A549 (cell line): ENCODE measurements around the gene TPO. TPM values are rescaled to one million over a fixed set of nuclear protein-coding genes. Genes with fewer than 3 reads are reported as not detected.

ENCODE experiments used
- ATAC-seq, 2 experiments: fragments of 200-7000 bp in 1 of 2; fragments of >200 bp in 1 of 2; cut with Nextera tagmentation in 1 of 2; cut with Tn5 transposase in 1 of 2; 3 replicates each; pipeline versions ENCODE4 v1.8.0 to v1.9.1; 2018 to 2020; ENCODE audit warnings: mild to moderate bottlenecking in 1 of 2, moderate library complexity in 1 of 2
- CTCF ChIA-PET: fragments of 300-600 bp; sonication (Branson Sonifier 250); formaldehyde crosslinking; extraction: SDS; loops from one replicate; lab custom pipeline; 2021; ENCODE audit warnings: antibody characterized with exemption, inconsistent platforms; lab: Yijun Ruan, JAX
- POLR2A ChIA-PET: fragments of 350-600 bp; formaldehyde crosslinking; extraction: SDS; loops from one replicate; lab custom pipeline; 2021; ENCODE audit warnings: antibody characterized with exemption, inconsistent platforms; lab: Yijun Ruan, JAX
- DNase-seq, 2 experiments: peaks; one replicate each; pipeline versions ENCODE4 v3.0.0 to v3.0.0-alpha.2; 2011 to 2016; ENCODE audit warnings: low read depth in 1 of 2, low spot score in 1 of 2
- FAIRE-seq: peaks from 2 replicates; lab custom pipeline; 2011; peaks lifted over from hg19 to GRCh38; lab: Jason Lieb, UNC
- H3K27ac ChIP-seq, 2 experiments: fragments of >200 bp; sonication (Bioruptor Twin); formaldehyde crosslinking; 3 replicates each; pipeline ENCODE4 v1.5.1; 2016 to 2017
- H3K4me1 ChIP-seq: fragments of >200 bp; sonication (Bioruptor Twin); formaldehyde crosslinking; 3 replicates; pipeline ENCODE4 v1.6.1; 2016
- H3K4me2 ChIP-seq: fragments of >200 bp; sonication (Bioruptor Twin); formaldehyde crosslinking; 3 replicates; pipeline ENCODE4 v1.6.1; 2016
- H3K4me3 ChIP-seq: fragments of >200 bp; sonication (Bioruptor Twin); formaldehyde crosslinking; 3 replicates; pipeline ENCODE4 v1.5.1; 2016
- H3K9me3 ChIP-seq: fragments of >200 bp; sonication (Bioruptor Twin); formaldehyde crosslinking; 3 replicates; pipeline ENCODE4 v1.6.1; 2016
- CBX2 ChIP-seq: fragments of 200-600 bp; sonication (generic); IDR thresholded peaks from 2 replicates; pipeline ENCODE4 v1.6.1; 2016; ENCODE audit warnings: low read depth, mild to moderate bottlenecking, borderline replicate concordance
- CEBPB ChIP-seq, 2 experiments: fragments of >200 bp in 1 of 2; sonication (Bioruptor Twin) in 1 of 2; formaldehyde crosslinking in 1 of 2; IDR thresholded peaks; 2 replicates each; pipeline ENCODE4 v1.6.1; 2012 to 2016
- CHD4 ChIP-seq: fragments of 200-600 bp; sonication (generic); IDR thresholded peaks from 2 replicates; pipeline ENCODE4 v1.6.1; 2016; ENCODE audit warnings: antibody characterized with exemption, mild to moderate bottlenecking, borderline replicate concordance
- CTCF ChIP-seq: fragments of >200 bp; sonication (Bioruptor Twin); formaldehyde crosslinking; IDR thresholded peaks from 3 replicates; pipeline ENCODE4 v1.5.1; 2016
- EHF ChIP-seq: fragments of 250-450 bp; sonication (Bioruptor Pico); IDR thresholded peaks from 2 replicates; pipeline ENCODE4 v1.5.0; 2020; ENCODE audit warnings: mild to moderate bottlenecking
- ELK1 ChIP-seq: fragments of 150-350 bp; IDR thresholded peaks from 2 replicates; pipeline ENCODE4 v1.6.1; 2014; ENCODE audit warnings: low read depth, mild to moderate bottlenecking, low read length
- ESRRA ChIP-seq: fragments of 150-350 bp; IDR thresholded peaks from 2 replicates; pipeline ENCODE4 v1.6.1; 2014; ENCODE audit warnings: mild to moderate bottlenecking, low read length, borderline replicate concordance
- FOSL2 ChIP-seq, 2 experiments: fragments of 450-650 bp in 1 of 2; fragments of >200 bp in 1 of 2; sonication (Bioruptor Twin) in 1 of 2; formaldehyde crosslinking; IDR thresholded peaks; 2 replicates each; pipeline versions ENCODE4 v1.5.0 to v1.6.1; 2016 to 2020; ENCODE audit warnings: mild to moderate bottlenecking in 1 of 2, moderate library complexity in 1 of 2
- FOXS1 ChIP-seq: fragments of 250-450 bp; sonication (Bioruptor Pico); IDR thresholded peaks from 2 replicates; pipeline ENCODE4 v1.5.0; 2020; ENCODE audit warnings: mild to moderate bottlenecking, moderate library complexity
- GATA3 ChIP-seq: IDR thresholded peaks from 2 replicates; pipeline ENCODE4 v1.6.1; 2012; ENCODE audit warnings: borderline replicate concordance
- HDAC2 ChIP-seq: fragments of 200-600 bp; sonication (generic); IDR thresholded peaks from 2 replicates; pipeline ENCODE4 v1.6.1; 2016
- HEYL ChIP-seq: fragments of 250-450 bp; sonication (Bioruptor Pico); IDR thresholded peaks from 2 replicates; pipeline ENCODE4 v1.8.0; 2021; ENCODE audit warnings: mild to moderate bottlenecking, moderate library complexity
- HOXA7 ChIP-seq: fragments of 250-450 bp; sonication (Bioruptor Pico); IDR thresholded peaks from 2 replicates; pipeline ENCODE4 v1.5.0; 2020; ENCODE audit warnings: mild to moderate bottlenecking, moderate library complexity
- HOXB13 ChIP-seq: fragments of 250-450 bp; sonication (Bioruptor Pico); IDR thresholded peaks from 2 replicates; pipeline ENCODE4 v1.5.0; 2020; ENCODE audit warnings: low read depth, mild to moderate bottlenecking, moderate library complexity
- HOXB5 ChIP-seq: fragments of 250-450 bp; sonication (Bioruptor Pico); IDR thresholded peaks from 2 replicates; pipeline ENCODE4 v1.5.0; 2020; ENCODE audit warnings: mild to moderate bottlenecking, moderate library complexity
- KDM1A ChIP-seq: fragments of 200-600 bp; sonication (generic); IDR thresholded peaks from 2 replicates; pipeline ENCODE4 v1.6.1; 2016; ENCODE audit warnings: low read depth, mild to moderate bottlenecking
- MAZ ChIP-seq: fragments of 150-350 bp; IDR thresholded peaks from 2 replicates; pipeline ENCODE4 v1.6.1; 2014; ENCODE audit warnings: antibody characterized with exemption, low read depth, low read length, borderline replicate concordance
- MYC ChIP-seq: IDR thresholded peaks from 2 replicates; pipeline ENCODE4 v1.6.1; 2012; ENCODE audit warnings: mild to moderate bottlenecking, inconsistent platforms, low read length, improper control_type of control experiment, borderline replicate concordance
- NFE2L2 ChIP-seq: fragments of 150-350 bp; conservative IDR thresholded peaks from 2 replicates; pipeline ENCODE4 v1.6.1; 2014; ENCODE audit warnings: low read length
- NPAS2 ChIP-seq: fragments of 250-450 bp; sonication (Bioruptor Pico); IDR thresholded peaks from 2 replicates; pipeline ENCODE4 v1.8.0; 2022; ENCODE audit warnings: mild to moderate bottlenecking, moderate library complexity, borderline replicate concordance
- NR3C1 ChIP-seq: fragments of >200 bp; sonication (Bioruptor Twin); formaldehyde crosslinking; IDR thresholded peaks from 3 replicates; pipeline ENCODE4 v1.6.1; 2017
- PHF8 ChIP-seq: fragments of 200-600 bp; sonication (generic); IDR thresholded peaks from 2 replicates; pipeline ENCODE4 v1.6.1; 2016; ENCODE audit warnings: low read depth, mild to moderate bottlenecking, antibody characterized with exemption, moderate library complexity, borderline replicate concordance
- POLR2A ChIP-seq: IDR thresholded peaks from 2 replicates; pipeline ENCODE4 v1.6.1; 2012; ENCODE audit warnings: mild to moderate bottlenecking, low read length
- RARB ChIP-seq: fragments of 250-450 bp; sonication (Bioruptor Pico); IDR thresholded peaks from 2 replicates; pipeline ENCODE4 v1.8.0; 2021; ENCODE audit warnings: mild to moderate bottlenecking, moderate library complexity
- RFX5 ChIP-seq: fragments of 450-650 bp; IDR thresholded peaks from 2 replicates; pipeline ENCODE4 v1.7.1; 2014; ENCODE audit warnings: antibody characterized with exemption, mild to moderate bottlenecking, moderate library complexity
- TFCP2L1 ChIP-seq: fragments of 250-450 bp; sonication (Bioruptor Pico); IDR thresholded peaks from 2 replicates; pipeline ENCODE4 v1.5.0; 2021; ENCODE audit warnings: mild to moderate bottlenecking
- TP53 ChIP-seq: fragments of 250-450 bp; sonication (Bioruptor Pico); IDR thresholded peaks from 2 replicates; pipeline ENCODE4 v1.5.0; 2021; ENCODE audit warnings: mild to moderate bottlenecking, moderate library complexity
- ZFP36 ChIP-seq: fragments of 450-650 bp; IDR thresholded peaks from 2 replicates; pipeline ENCODE4 v1.6.1; 2014; ENCODE audit warnings: borderline replicate concordance; ENCODE audit not compliant: partially characterized antibody
- ZNF302 ChIP-seq: fragments of 250-450 bp; sonication (Bioruptor Pico); IDR thresholded peaks from 2 replicates; pipeline ENCODE4 v1.9.0; 2021; ENCODE audit warnings: inconsistent platforms, mild to moderate bottlenecking, moderate library complexity
- WGBS: methylation state at CpG from one replicate; pipeline ENCODE4 v1.1.6; 2017; ENCODE audit errors: missing lambda C conversion rate; 5-methylcytosine and 5-hydroxymethylcytosine counted together
- polyA plus RNA-seq, 4 experiments: library from polyadenylated mRNA; depleted of rRNA in 3 of 4; stranded (reverse); fragments of >200 nt; fragmentation: RNase III in 1 of 4; extraction: RNeasy Plus Mini Kit Qiagen cat#74134 plus additional on column Dnase treatment in 1 of 4; gene quantifications; 2 replicates in 3 of 4; 3 replicates in 1 of 4; pipeline ENCODE4 v1.2.3, GENCODE V29; 2011 to 2017
- TF ChIP-seq, protein P1 (sequence below): IDR thresholded peaks from 2 replicates; pipeline ENCODE4 v1.6.1; 2012
- TF ChIP-seq, protein P2 (sequence below): fragments of 450-650 bp; IDR thresholded peaks from 2 replicates; pipeline ENCODE4 v1.6.1; 2014; ENCODE audit warnings: antibody characterized with exemption

TPO gene
- polyA plus RNA-seq, 2 of the 4 experiments (the other 2 are of a cell fraction) = 0.05 TPM; not detected in 1

DNA sequence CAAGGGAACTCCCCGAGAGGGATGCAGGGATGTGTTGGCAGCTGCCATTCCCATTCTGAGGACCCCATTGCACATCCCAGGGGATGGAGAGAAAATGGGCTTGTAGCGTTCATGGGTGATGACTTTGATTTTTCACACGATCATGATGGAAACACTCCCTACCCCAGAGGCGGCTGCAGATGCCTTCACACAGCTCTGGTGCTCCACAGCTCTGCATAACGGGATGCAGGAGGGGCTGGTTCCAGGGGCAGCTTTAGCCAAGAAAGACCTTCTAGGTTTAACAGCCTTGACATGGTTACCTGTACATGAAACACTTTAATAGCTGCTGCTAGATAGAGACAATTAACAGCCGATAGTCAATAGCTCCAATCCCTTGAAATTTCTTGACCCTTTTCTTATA lies 88.7 kb downstream of the TPO start:
- Histone ChIP-seq H3K27ac (no peak overlapping the region), H3K4me3 (no peak overlapping the region), H3K4me1 (no peaks in the 10 kb centered on the region), H3K9me3 (no peaks in the 10 kb centered on the region), H3K4me2 (no peak overlapping the region)
- WGBS = 33% methylated on average over 6 of the region's 6 CpGs
- POLR2A ChIA-PET = no interaction called here
- CTCF ChIA-PET = interaction anchor here (0.6 kb wide), 1 partner anchor 11 kb away, joined by 4 read pairs; no protein-coding TSS in a partner anchor
- TF ChIP-seq TFCP2L1 (CRISPR knock-in tag) (no peak), NPAS2 (CRISPR knock-in tag) (no peak), HEYL (no peak), CEBPB (IDR thresholded peaks at IDR 0.05) (no peak), CTCF (no peak), HOXB5 (CRISPR knock-in tag) (no peak), CHD4 (no peak), KDM1A (no peak), MYC (no peak), FOSL2 (IDR thresholded peaks at IDR 0.05) (no peak), FOSL2 (CRISPR knock-in tag; IDR thresholded peaks at IDR 0.05) (no peak), FOXS1 (no peak), POLR2A (no peak), RFX5 (no peak), GATA3 (no peak), ELK1 (no peak), ZNF302 (CRISPR knock-in tag) (no peak)
- TF ChIP-seq, protein P1, sequence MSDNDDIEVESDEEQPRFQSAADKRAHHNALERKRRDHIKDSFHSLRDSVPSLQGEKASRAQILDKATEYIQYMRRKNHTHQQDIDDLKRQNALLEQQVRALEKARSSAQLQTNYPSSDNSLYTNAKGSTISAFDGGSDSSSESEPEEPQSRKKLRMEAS = no peak
- DNase-seq = no peak
- ATAC-seq = no peak; a peak in 1 of 6 replicates
- no peak for FAIRE-seq

DNA sequence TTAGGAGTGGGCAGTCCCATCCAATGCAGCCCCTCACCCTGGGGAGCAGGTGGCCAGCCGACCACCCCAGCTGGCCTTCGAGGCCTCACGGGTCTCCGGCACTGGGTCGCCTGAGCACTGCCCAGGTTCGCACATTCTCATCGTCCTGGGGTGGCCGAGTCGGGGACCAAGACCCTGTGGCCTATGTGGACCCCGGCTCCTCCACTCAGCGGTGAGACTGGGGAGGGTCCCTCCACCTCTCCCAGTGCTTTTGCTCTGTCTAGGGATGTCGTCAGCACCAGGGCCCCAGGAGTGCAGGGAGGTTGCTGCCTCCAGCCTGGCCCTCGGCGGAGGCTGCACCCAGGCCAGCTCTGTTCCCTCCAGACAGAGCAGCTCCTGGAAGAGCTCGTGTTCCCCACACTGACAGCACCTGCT lies 89.6 kb downstream of the TPO start:
- H3K9me3 ChIP-seq = no peaks in the 10 kb centered on the region
- no peak for FAIRE-seq
- DNase-seq = no peak
- ChIA-PET POLR2A (no interaction called here), CTCF (interaction anchor here (1.1 kb wide), 1 partner anchor 48 kb away, joined by 6 read pairs; no protein-coding TSS in a partner anchor)
- H3K27ac ChIP-seq = no peak overlapping the region
- no peak for TF ChIP-seq CHD4
- TF ChIP-seq, protein P2, sequence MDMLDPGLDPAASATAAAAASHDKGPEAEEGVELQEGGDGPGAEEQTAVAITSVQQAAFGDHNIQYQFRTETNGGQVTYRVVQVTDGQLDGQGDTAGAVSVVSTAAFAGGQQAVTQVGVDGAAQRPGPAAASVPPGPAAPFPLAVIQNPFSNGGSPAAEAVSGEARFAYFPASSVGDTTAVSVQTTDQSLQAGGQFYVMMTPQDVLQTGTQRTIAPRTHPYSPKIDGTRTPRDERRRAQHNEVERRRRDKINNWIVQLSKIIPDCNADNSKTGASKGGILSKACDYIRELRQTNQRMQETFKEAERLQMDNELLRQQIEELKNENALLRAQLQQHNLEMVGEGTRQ = no peak
- TF ChIP-seq CBX2 = no peak
- TF ChIP-seq ZFP36 = no peak
- TF ChIP-seq NPAS2 (CRISPR knock-in tag) = no peak
- no peak for TF ChIP-seq TP53
- TF ChIP-seq NFE2L2 = no peak
- no peak for TF ChIP-seq HOXA7 (CRISPR knock-in tag)
- TF ChIP-seq HDAC2 = no peak
- TF ChIP-seq POLR2A = no peak
- TF ChIP-seq RFX5 = no peak
- TF ChIP-seq EHF (CRISPR knock-in tag) = no peak
- TF ChIP-seq HOXB13 (CRISPR knock-in tag) = no peak
- no peak for TF ChIP-seq FOSL2 (IDR thresholded peaks at IDR 0.05)
- no peak for TF ChIP-seq FOSL2 (CRISPR knock-in tag; IDR thresholded peaks at IDR 0.05)
- TF ChIP-seq ESRRA = no peak
- no peak for TF ChIP-seq CTCF
- TF ChIP-seq RARB = no peak
- TF ChIP-seq PHF8 = no peak
- no peak for TF ChIP-seq MAZ
- TF ChIP-seq NR3C1 = no peak
- WGBS = 7% methylated on average over 3 of the region's 15 CpGs
- no peak overlapping the region for H3K4me2 ChIP-seq
- H3K4me1 ChIP-seq = no peaks in the 10 kb centered on the region
- peak in 1 of 2 experiments; percentile 35; a peak in 3 of 6 replicates for ATAC-seq
- no peak overlapping the region for H3K4me3 ChIP-seq
